ENCODE measurements around the gene PBX2.

- TF ChIP-seq, protein P1, sequence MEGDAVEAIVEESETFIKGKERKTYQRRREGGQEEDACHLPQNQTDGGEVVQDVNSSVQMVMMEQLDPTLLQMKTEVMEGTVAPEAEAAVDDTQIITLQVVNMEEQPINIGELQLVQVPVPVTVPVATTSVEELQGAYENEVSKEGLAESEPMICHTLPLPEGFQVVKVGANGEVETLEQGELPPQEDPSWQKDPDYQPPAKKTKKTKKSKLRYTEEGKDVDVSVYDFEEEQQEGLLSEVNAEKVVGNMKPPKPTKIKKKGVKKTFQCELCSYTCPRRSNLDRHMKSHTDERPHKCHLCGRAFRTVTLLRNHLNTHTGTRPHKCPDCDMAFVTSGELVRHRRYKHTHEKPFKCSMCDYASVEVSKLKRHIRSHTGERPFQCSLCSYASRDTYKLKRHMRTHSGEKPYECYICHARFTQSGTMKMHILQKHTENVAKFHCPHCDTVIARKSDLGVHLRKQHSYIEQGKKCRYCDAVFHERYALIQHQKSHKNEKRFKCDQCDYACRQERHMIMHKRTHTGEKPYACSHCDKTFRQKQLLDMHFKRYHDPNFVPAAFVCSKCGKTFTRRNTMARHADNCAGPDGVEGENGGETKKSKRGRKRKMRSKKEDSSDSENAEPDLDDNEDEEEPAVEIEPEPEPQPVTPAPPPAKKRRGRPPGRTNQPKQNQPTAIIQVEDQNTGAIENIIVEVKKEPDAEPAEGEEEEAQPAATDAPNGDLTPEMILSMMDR (conservative IDR thresholded peaks at IDR 0.05 in 1 of 2, IDR thresholded peaks at IDR 0.05 in 1 of 2; ENCODE audit: extremely low read depth in 1 of 2, insufficient read depth in 1 of 2, low read depth in 1 of 2, low read length in 2 of 2), result no peak
- no peak for TF ChIP-seq EZH2 (IDR thresholded peaks at IDR 0.05; ENCODE audit: borderline replicate concordance, low read length)
Observed at GRCh38 chr6:32168807-32169591, 21.0 kb downstream of the PBX2 start.
